Naive thymus-derived CD4-positive, alpha-beta T cell (primary cell): Measurements from ENCODE around the gene GALNT2. TPM values are rescaled to one million over a fixed set of nuclear protein-coding genes. Genes with fewer than 3 reads are reported as not detected.

Experiments used
- ATAC-seq: fragments of 150-1000 bp; cut with Tn5 transposase; 2 replicates; pipeline ENCODE4 v1.10.0; 2021; ENCODE audit warnings: mild to moderate bottlenecking, moderate library complexity
- CTCF ChIA-PET: fragments of 350-600 bp; sonication (Branson Sonifier 250); formaldehyde crosslinking; loops from one replicate; lab custom pipeline; 2021; ENCODE audit warnings: antibody characterized with exemption; lab: Charles Lee
- POLR2A ChIA-PET: fragments of 350-600 bp; sonication (Branson Sonifier 250); formaldehyde crosslinking; loops from one replicate; lab custom pipeline; 2021; ENCODE audit warnings: antibody characterized with exemption, inconsistent platforms; lab: Charles Lee
- DNase-seq, 9 donors: peaks; one replicate each; pipeline versions ENCODE4 v3.0.0 to v3.0.0-alpha.2; 2020 to 2022; ENCODE audit warnings: mixed read lengths in 1 of 9
- H3K27ac ChIP-seq: one replicate; pipeline ENCODE4 v1.7.0; 2013; ENCODE audit warnings: mild to moderate bottlenecking, low read depth, low read length, moderate library complexity
- H3K27me3 ChIP-seq, 2 donors: one replicate each; pipeline ENCODE4 v1.7.0; 2013; ENCODE audit warnings: low read length in 2 of 2, mild to moderate bottlenecking in 2 of 2, moderate library complexity in 2 of 2; ENCODE audit not compliant: control insufficient read depth in 2 of 2, insufficient read depth in 2 of 2
- H3K36me3 ChIP-seq, 3 experiments: 1 replicate in 2 of 3; 2 replicates in 1 of 3; pipeline ENCODE4 v1.7.0; 2013; ENCODE audit warnings: low read length in 3 of 3, mild to moderate bottlenecking in 3 of 3, moderate library complexity in 1 of 3; ENCODE audit not compliant: insufficient read depth in 3 of 3, control insufficient read depth in 2 of 3
- H3K4me1 ChIP-seq, 2 donors: one replicate each; pipeline ENCODE4 v1.7.0; 2013; ENCODE audit warnings: low read length in 2 of 2, mild to moderate bottlenecking in 2 of 2, moderate library complexity in 1 of 2; ENCODE audit not compliant: control insufficient read depth in 2 of 2, insufficient read depth in 2 of 2
- H3K4me3 ChIP-seq: 2 replicates; pipeline ENCODE4 v1.7.0; 2013; ENCODE audit warnings: mild to moderate bottlenecking, low read length
- H3K9me3 ChIP-seq, 3 experiments: 1 replicate in 2 of 3; 2 replicates in 1 of 3; pipeline ENCODE4 v1.7.0; 2013; ENCODE audit warnings: low read length in 3 of 3; ENCODE audit not compliant: control insufficient read depth in 2 of 3
- H3K27ac Mint-ChIP-seq, 9 donors: one replicate each; pipeline ENCODE4 v1.8.0; 2020 to 2022; ENCODE audit warnings: mixed read lengths in 9 of 9, mild to moderate bottlenecking in 8 of 9, moderate library complexity in 5 of 9, inconsistent platforms in 2 of 9
- H3K27me3 Mint-ChIP-seq, 5 donors: one replicate each; pipeline ENCODE4 v1.8.0; 2021 to 2022; ENCODE audit warnings: mixed read lengths in 5 of 5, mild to moderate bottlenecking in 1 of 5
- H3K36me3 Mint-ChIP-seq, 5 donors: one replicate each; pipeline ENCODE4 v1.8.0; 2020 to 2022; ENCODE audit warnings: mixed read lengths in 5 of 5, mild to moderate bottlenecking in 3 of 5, inconsistent platforms in 1 of 5
- H3K4me1 Mint-ChIP-seq, 7 donors: one replicate each; pipeline ENCODE4 v1.8.0; 2020 to 2022; ENCODE audit warnings: mixed read lengths in 7 of 7, mild to moderate bottlenecking in 3 of 7, inconsistent platforms in 1 of 7
- H3K4me3 Mint-ChIP-seq, 10 donors: one replicate each; pipeline ENCODE4 v1.8.0; 2020 to 2022; ENCODE audit warnings: mild to moderate bottlenecking in 10 of 10, mixed read lengths in 10 of 10, moderate library complexity in 6 of 10, inconsistent platforms in 2 of 10
- H3K9me3 Mint-ChIP-seq, 11 donors: one replicate each; pipeline ENCODE4 v1.8.0; 2020 to 2022; ENCODE audit warnings: mixed read lengths in 11 of 11, mild to moderate bottlenecking in 4 of 11, inconsistent platforms in 1 of 11, moderate library complexity in 1 of 11
- intact Hi-C, 2 donors: fragments of 100-400 bp; cut with micrococcal nuclease; formaldehyde crosslinking; loops; one replicate each; pipeline ENCODE4 v1.15.1; 2023
- polyA plus RNA-seq, 2 donors: library from polyadenylated mRNA; unstranded; fragments of 300-500 nt; fragmentation: Illumina TruSeq; gene quantifications; one replicate each; pipeline ENCODE4 v1.2.3, GENCODE V29; 2021
- total RNA-seq, 6 experiments: library from RNA in 5 of 6; stranded (reverse) in 5 of 6; gene quantifications; 1 replicate in 5 of 6; 2 replicates in 1 of 6; pipeline ENCODE4 v1.2.3 and lab custom pipeline; 2021 to 2026

GALNT2 gene
- total and polyA plus RNA-seq, 7 experiments from 2014 or later: 12.0 to 32.7 (median 23.3) TPM

GRCh38 chr1:230248889-230249270, 181.8 kb downstream of the GALNT2 start:
- no peaks in the 10 kb centered on the region for H3K9me3 Mint-ChIP-seq
- ChIA-PET CTCF (no interaction called here), POLR2A (no interaction called here)
- peaks cover 0 to 5% (median 0%) of the 10 kb centered on the region in 7 donors for H3K4me1 Mint-ChIP-seq
- intact Hi-C loops: no loop called here
- Histone ChIP-seq H3K36me3 (peaks cover 0 to 55% (median 7%) of the 10 kb centered on the region in 3 experiments), H3K27ac (no peak overlapping the region), H3K27me3 (no peaks in the 10 kb centered on the region), H3K4me3 (no peak overlapping the region), H3K9me3 (no peaks in the 10 kb centered on the region), H3K4me1 (no peaks in the 10 kb centered on the region)
- H3K4me3 Mint-ChIP-seq: no peak overlapping the region
- H3K36me3 Mint-ChIP-seq: peaks cover 10 to 79% (median 56%) of the 10 kb centered on the region in 5 donors
- H3K27ac Mint-ChIP-seq: peak overlapping the region in 1 of 9 donors; percentile 14
- DNase-seq (no peak), ATAC-seq (no peak)
- H3K27me3 Mint-ChIP-seq: no peaks in the 10 kb centered on the region

- Histone ChIP-seq H3K27me3 (no peaks in the 10 kb centered on the region), H3K9me3 (no peaks in the 10 kb centered on the region), H3K4me1 (no peaks in the 10 kb centered on the region), H3K36me3 (peaks cover 0 to 65% (median 8%) of the 10 kb centered on the region in 3 experiments), H3K4me3 (no peak overlapping the region), H3K27ac (no peak overlapping the region)
- intact Hi-C loops: no loop called here
- Mint-ChIP-seq H3K4me3 (no peak overlapping the region), H3K9me3 (no peaks in the 10 kb centered on the region), H3K27me3 (no peaks in the 10 kb centered on the region), H3K36me3 (peaks cover 10 to 79% (median 57%) of the 10 kb centered on the region in 5 donors), H3K27ac (peak overlapping the region in 1 of 9 donors; percentile 32), H3K4me1 (peaks cover 0 to 5% (median 0%) of the 10 kb centered on the region in 7 donors)
- ChIA-PET POLR2A (no interaction called here), CTCF (no interaction called here)
- no peak for DNase-seq
- ATAC-seq: no peak
Measured at GRCh38 chr1:230249695-230250480, 182.8 kb downstream of the GALNT2 start.

- Histone ChIP-seq H3K27me3 (no peaks in the 10 kb centered on the region), H3K9me3 (no peaks in the 10 kb centered on the region), H3K4me1 (no peaks in the 10 kb centered on the region), H3K4me3 (no peak overlapping the region), H3K27ac (no peak overlapping the region), H3K36me3 (peaks cover 0 to 68% (median 12%) of the 10 kb centered on the region in 3 experiments)
- Mint-ChIP-seq H3K27me3 (no peaks in the 10 kb centered on the region), H3K9me3 (no peaks in the 10 kb centered on the region), H3K4me3 (no peak overlapping the region), H3K4me1 (peaks cover 0 to 5% (median 0%) of the 10 kb centered on the region in 7 donors), H3K27ac (no peak overlapping the region), H3K36me3 (peaks cover 7 to 80% (median 58%) of the 10 kb centered on the region in 5 donors)
- POLR2A ChIA-PET: no interaction called here
- no peak for DNase-seq
- CTCF ChIA-PET: no interaction called here
- intact Hi-C loops: no loop called here
- ATAC-seq: no peak
Measured at GRCh38 chr1:230250666-230251065, 183.6 kb downstream of the GALNT2 start.

- intact Hi-C loops: no loop called here
- Histone ChIP-seq H3K27ac (no peak overlapping the region), H3K9me3 (no peaks in the 10 kb centered on the region), H3K4me3 (no peak overlapping the region), H3K27me3 (no peaks in the 10 kb centered on the region), H3K4me1 (no peaks in the 10 kb centered on the region), H3K36me3 (peaks cover 0 to 58% (median 9%) of the 10 kb centered on the region in 3 experiments)
- Mint-ChIP-seq H3K4me1 (peaks cover 0 to 5% (median 0%) of the 10 kb centered on the region in 7 donors), H3K27me3 (no peaks in the 10 kb centered on the region), H3K4me3 (no peak overlapping the region), H3K27ac (peak overlapping the region in 1 of 9 donors; percentile 84), H3K36me3 (peaks cover 6 to 78% (median 56%) of the 10 kb centered on the region in 5 donors), H3K9me3 (no peaks in the 10 kb centered on the region)
- DNase-seq (peak in 1 of 9 donors; percentile 48), ATAC-seq (no peak)
- ChIA-PET CTCF (no interaction called here), POLR2A (no interaction called here)
Measured at GRCh38 chr1:230251644-230252191, 184.7 kb downstream of the GALNT2 start.

DNA sequence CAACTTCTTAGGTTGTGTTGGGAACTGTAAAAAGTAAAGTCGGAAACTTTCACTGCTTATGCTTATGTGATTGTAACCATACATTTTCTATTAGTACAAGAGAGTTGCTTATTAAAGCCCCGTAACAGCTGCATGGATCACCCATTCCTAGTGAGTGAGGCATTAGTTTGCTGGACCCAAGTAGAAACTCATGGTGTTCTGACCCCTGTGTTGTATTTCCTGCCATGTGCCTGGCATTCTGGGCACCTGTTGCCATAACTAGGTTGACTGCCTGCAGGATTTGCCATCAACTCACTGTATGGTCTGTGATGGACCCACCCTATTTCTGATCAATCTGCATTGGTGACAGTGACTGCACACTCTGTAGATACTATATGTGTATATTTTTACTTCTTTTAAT, 186.1 kb downstream of the GALNT2 start:
- Mint-ChIP-seq H3K9me3 (no peaks in the 10 kb centered on the region), H3K27ac (no peak overlapping the region), H3K27me3 (no peaks in the 10 kb centered on the region), H3K36me3 (peaks cover 9 to 75% (median 60%) of the 10 kb centered on the region in 5 donors), H3K4me3 (no peak overlapping the region), H3K4me1 (peaks cover 0 to 5% (median 0%) of the 10 kb centered on the region in 7 donors)
- DNase-seq (no peak), ATAC-seq (no peak)
- ChIA-PET CTCF (no interaction called here), POLR2A (no interaction called here)
- H3K27ac ChIP-seq: no peak overlapping the region
- no peaks in the 10 kb centered on the region for H3K4me1 ChIP-seq
- no peaks in the 10 kb centered on the region for H3K9me3 ChIP-seq
- intact Hi-C loops: no loop called here
- H3K4me3 ChIP-seq: no peak overlapping the region
- peaks cover 0 to 55% (median 9%) of the 10 kb centered on the region in 3 experiments for H3K36me3 ChIP-seq
- no peaks in the 10 kb centered on the region for H3K27me3 ChIP-seq

DNA sequence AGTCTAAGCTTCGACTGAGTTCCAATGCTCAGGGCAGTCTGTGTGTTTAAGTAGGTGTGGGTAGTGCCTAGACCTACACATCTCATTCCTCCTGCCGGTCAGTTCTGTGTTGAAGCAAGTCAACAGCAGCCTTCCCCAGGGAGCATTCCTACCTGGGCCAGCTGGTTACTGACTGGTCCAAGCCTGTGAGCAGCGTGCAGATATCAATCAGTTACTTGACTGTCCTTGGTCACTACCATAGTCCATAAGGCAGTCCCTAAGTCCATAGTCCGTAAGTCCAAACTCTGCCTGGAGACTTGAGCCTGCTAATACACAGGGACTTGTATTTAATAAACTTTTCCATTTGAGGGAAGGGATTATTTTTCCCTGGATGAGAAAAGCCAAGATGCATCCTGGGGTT, 187.2 kb downstream of the GALNT2 start:
- Histone ChIP-seq H3K4me3 (no peak overlapping the region), H3K27me3 (no peaks in the 10 kb centered on the region), H3K36me3 (peaks cover 0 to 44% (median 9%) of the 10 kb centered on the region in 3 experiments), H3K27ac (no peak overlapping the region), H3K9me3 (no peaks in the 10 kb centered on the region), H3K4me1 (no peaks in the 10 kb centered on the region)
- peaks cover 0 to 5% (median 0%) of the 10 kb centered on the region in 7 donors for H3K4me1 Mint-ChIP-seq
- ATAC-seq (no peak), DNase-seq (no peak)
- no peaks in the 10 kb centered on the region for H3K9me3 Mint-ChIP-seq
- H3K4me3 Mint-ChIP-seq: no peak overlapping the region
- H3K27me3 Mint-ChIP-seq: no peaks in the 10 kb centered on the region
- intact Hi-C loops: no loop called here
- peaks cover 10 to 76% (median 54%) of the 10 kb centered on the region in 5 donors for H3K36me3 Mint-ChIP-seq
- no peak overlapping the region for H3K27ac Mint-ChIP-seq
- ChIA-PET CTCF (no interaction called here), POLR2A (no interaction called here)
